ENCODE results near the gene IL13.
"Not testable (repeated sequence)": the region's sequence is repeated elsewhere in the genome, so short reads cannot be mapped to it uniquely, and the experiment has no call there.

The IL13 gene

DNA sequence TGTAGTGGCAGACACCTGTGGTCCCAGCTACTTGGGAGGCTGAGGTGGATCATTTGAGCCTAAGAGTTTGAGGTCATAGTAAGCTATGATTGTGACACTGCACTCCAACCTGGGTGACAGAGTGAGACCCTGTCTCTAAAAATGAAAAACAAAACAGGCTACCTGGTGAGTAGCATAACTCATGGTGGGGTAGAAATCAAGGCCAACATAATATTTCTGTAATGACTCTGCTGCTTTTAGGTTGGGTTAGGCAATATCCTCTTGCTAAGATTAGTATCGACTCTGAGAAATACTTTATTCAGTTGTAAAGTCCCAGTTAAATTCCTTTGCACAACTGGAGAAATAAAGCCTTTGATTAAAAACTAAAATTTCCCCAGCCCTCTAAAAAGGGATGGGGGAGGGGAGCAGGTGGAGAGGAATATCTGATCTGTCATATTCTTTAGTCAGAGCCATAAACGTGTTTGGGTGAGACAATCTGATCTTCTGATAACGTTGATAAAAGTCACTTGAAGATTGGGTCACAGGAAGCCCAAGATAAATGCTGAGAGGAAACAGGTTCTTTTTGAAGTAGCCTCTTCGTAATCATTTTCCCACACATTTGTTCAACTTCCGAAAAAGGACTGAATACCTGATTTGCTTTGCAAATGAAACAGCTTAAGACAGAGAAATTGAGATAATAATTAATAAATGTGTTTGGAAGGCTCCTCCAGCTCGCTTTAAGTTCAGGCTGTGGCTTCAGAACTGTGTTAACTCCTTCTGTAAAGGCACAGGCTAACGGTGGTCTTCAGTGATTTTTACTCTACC is 30.8 kb downstream of the IL13 start:
- no peak for DNase-seq (ENCODE audit: extremely low read depth in 1 of 2, low read depth in 1 of 2)

DNA sequence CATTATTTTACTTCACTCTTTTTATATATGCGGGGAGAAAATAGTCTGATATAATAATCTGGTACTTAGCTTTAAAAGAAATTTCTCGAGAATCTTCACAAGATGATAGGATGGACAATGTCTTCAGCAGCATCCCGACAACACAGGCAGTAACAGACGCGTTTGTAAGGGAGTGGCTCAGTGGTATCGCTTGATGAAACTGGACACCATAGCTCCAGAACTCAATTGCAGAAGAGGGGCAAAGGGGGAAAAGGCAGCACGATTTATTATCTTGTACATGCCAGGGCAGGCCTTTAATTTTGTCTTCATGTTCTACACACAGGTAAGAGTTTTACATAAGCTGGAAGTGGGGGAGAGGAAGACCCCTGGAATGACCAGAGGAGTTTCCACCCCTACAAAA is 31.5 kb downstream of the IL13 start:
- no peak for DNase-seq (ENCODE audit: extremely low read depth in 1 of 2, low read depth in 1 of 2)

- no peak for DNase-seq (ENCODE audit: extremely low read depth in 1 of 2, low read depth in 1 of 2)
These were observed 32.2 kb downstream of the IL13 start for GRCh38 chr5:132690156-132690555.

GRCh38 chr5:132691755-132692631 is 34.0 kb downstream of the IL13 start:
- not testable (repeated sequence) for DNase-seq (ENCODE audit: extremely low read depth in 1 of 2, low read depth in 1 of 2)

GRCh38 chr5:132692632-132692967 is 34.6 kb downstream of the IL13 start:
- DNase-seq (ENCODE audit: extremely low read depth in 1 of 2, low read depth in 1 of 2): no peak

DNA sequence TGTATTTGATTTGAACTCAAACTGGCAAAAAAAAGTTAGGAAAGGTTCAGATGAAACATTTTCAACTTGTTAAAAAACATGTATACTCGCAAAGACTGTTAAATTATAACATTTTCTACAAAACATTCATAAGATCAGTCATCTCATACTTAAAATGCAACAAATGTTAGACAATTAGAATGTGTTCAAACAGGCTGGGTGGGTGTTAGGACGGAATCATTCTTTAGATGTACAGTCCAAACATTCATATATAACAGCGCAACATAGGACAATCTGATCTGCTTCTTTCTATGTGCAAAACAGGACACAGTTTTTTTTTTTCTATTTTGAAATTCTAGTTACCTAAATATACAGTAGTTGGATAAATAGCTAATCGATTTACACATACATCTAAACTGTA is 38.0 kb downstream of the IL13 start:
- no peak for DNase-seq (ENCODE audit: extremely low read depth in 1 of 2, low read depth in 1 of 2)

GRCh38 chr5:132704875-132705274 is 46.9 kb downstream of the IL13 start:
- no peak for DNase-seq (ENCODE audit: extremely low read depth in 1 of 2, low read depth in 1 of 2)

DNA sequence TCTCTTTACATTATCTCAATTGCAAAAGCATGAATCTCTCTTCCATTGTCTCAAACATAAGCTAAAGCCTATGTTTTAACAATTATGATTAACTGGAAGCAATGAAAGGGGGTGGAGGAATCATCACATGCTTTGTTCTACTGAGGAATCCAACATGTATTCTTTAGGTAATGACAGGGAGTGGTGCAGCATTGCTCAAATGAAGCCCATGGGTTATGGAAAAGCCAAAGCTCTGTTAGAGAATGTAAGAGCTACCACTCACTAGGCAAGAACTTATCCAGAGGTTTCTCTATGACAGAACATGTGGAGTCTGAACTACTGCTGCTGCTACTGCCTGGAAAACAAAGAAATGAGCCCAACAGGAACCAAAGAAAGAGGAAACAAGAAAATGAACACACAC is 50.7 kb downstream of the IL13 start:
- DNase-seq (ENCODE audit: extremely low read depth in 1 of 2, low read depth in 1 of 2): no peak
